HAP-1 (cell line): ENCODE results near the gene SLC12A7.

Experiments
- DNase-seq, 2 experiments: peaks; one replicate each; pipeline ENCODE4 v3.0.0-alpha.2; 2016 to 2020; ENCODE audit warnings: low spot score in 2 of 2
- H3K27me3 ChIP-seq: fragments of 250-450 bp; sonication (Bioruptor Pico); 2 replicates; pipeline ENCODE4 v1.5.1; 2020; ENCODE audit warnings: low read depth, mild to moderate bottlenecking, moderate library complexity
- H3K36me3 ChIP-seq: fragments of 250-450 bp; sonication (Bioruptor Pico); replicated peaks from 2 replicates; pipeline ENCODE4 v1.5.1; 2020; ENCODE audit warnings: mild to moderate bottlenecking
- H3K4me1 ChIP-seq: fragments of 250-450 bp; sonication (Bioruptor Pico); 2 replicates; pipeline ENCODE4 v1.5.1; 2020; ENCODE audit warnings: mild to moderate bottlenecking
- H3K4me3 ChIP-seq: fragments of 250-450 bp; sonication (Bioruptor Pico); 2 replicates; pipeline ENCODE4 v1.5.1; 2020; ENCODE audit warnings: mild to moderate bottlenecking, moderate library complexity
- H3K9me3 ChIP-seq: fragments of 250-450 bp; sonication (Bioruptor Pico); 2 replicates; pipeline ENCODE4 v1.5.1; 2020; ENCODE audit warnings: mild to moderate bottlenecking, moderate library complexity
- in situ Hi-C: fragments of 300-500 bp; cut with MboI; formaldehyde crosslinking; loops from 3 replicates; pipeline ENCODE4 v1.14.3; 2020; ENCODE audit warnings: low sequenced_read_pairs, inconsistent platforms, mixed read lengths

The SLC12A7 gene

DNA sequence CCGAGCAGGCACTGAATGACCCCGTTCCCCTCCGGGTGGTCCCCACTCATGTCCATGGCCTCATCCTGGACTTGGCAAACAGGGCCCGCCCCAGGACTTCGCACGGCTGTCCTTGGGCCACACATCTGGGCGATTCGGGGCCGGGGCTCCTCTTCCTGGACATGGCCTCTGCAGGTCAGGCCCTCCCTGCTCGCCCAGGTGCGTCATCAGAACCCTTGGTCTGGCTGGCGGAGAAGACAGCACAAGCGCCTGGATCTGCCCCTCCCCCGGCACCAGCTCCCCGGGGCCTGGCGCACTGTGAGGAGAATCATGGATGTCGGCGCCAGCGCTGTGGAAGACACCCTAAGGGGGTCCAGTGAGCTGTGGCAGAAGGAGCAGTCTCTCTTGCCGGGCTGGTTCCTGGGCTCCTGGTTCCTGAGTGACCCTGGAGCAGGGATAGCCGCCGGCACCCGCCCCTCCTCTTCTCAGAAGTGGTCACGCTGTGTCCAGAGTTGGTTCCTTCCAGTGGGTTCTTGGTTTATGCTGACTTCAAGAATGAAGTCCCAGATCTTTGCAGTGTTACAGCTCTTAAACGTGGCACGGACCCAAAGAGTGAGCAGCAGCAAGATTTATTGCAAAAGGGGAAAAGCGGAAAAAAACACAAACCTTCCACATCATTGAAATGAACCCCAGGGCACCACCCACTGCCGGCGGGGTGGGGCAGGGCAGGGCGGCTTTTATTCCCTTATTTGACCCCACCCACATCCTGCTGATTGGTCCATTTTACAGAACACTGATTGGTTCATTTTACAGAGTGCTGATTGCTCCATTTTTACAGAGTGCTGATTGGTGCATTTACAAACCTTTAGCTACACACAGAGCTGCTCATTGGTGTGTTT lies 25.9 kb upstream of the SLC12A7 start:
- Histone ChIP-seq H3K4me1 (no peaks in the 10 kb centered on the region), H3K36me3 (no peaks in the 10 kb centered on the region), H3K9me3 (no peaks in the 10 kb centered on the region), H3K4me3 (no peak overlapping the region), H3K27me3 (no peaks in the 10 kb centered on the region)
- in situ Hi-C loops = no loop called here
- peak in 1 of 2 experiments; percentile 42 for DNase-seq

DNA sequence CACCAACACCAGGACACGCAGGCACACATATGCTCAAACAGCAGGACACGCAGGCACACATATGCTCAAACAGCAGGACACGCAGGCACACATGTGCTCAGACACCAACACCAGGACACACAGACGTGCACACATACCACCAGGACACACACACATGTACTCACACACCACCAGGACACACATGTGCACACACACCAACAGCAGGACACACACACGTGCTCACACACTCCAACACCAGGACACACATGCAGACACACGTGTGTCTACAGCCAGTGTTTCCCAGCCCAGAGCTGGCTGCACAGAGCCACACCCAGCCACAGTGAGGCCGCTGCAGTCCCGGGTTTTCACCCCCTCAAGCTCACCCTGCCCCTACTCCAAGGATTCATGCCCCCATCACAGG lies 25.0 kb upstream of the SLC12A7 start:
- Histone ChIP-seq H3K4me1 (no peaks in the 10 kb centered on the region), H3K4me3 (no peak overlapping the region)
- in situ Hi-C loops = no loop called here

GRCh38 chr5:1135696-1136525 lies 24.0 kb upstream of the SLC12A7 start:
- no peak for DNase-seq
- Histone ChIP-seq H3K9me3 (no peaks in the 10 kb centered on the region), H3K4me3 (no peak overlapping the region), H3K4me1 (no peaks in the 10 kb centered on the region), H3K27me3 (no peaks in the 10 kb centered on the region), H3K36me3 (no peaks in the 10 kb centered on the region)
- in situ Hi-C loops = no loop called here

More for the DNA sequence above, 25.0 kb upstream of the SLC12A7 start:
- Histone ChIP-seq H3K27me3 (no peaks in the 10 kb centered on the region), H3K9me3 (no peaks in the 10 kb centered on the region), H3K36me3 (no peaks in the 10 kb centered on the region)
- no peak for DNase-seq

DNA sequence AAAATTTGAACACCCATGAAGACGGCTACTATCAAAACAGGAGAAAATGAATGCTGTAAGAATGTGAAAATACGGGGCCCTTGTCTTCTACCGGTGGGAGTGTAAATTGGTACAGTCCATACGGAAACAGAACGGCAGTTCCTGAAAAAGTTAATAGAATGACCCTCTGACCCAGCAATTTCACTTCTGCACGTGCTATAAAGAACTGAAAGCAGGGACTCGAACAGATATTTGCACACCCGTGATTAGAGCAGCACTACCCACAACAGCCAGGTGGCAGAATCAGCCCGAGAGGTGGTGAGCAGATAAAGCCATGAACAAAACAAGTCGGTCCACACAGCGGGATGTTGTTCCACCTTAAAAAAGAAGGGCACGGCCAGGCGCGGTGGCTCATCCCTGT lies 22.6 kb upstream of the SLC12A7 start:
- no peaks in the 10 kb centered on the region for H3K4me1 ChIP-seq
- H3K27me3 ChIP-seq = no peaks in the 10 kb centered on the region
- H3K36me3 ChIP-seq = no peaks in the 10 kb centered on the region
- in situ Hi-C loops = no loop called here
- no peak for DNase-seq
- no peak overlapping the region for H3K4me3 ChIP-seq
- H3K9me3 ChIP-seq = no peaks in the 10 kb centered on the region

GRCh38 chr5:1133510-1134201 lies 21.8 kb upstream of the SLC12A7 start:
- Histone ChIP-seq H3K27me3 (no peaks in the 10 kb centered on the region), H3K4me3 (no peak overlapping the region), H3K4me1 (no peaks in the 10 kb centered on the region), H3K9me3 (no peaks in the 10 kb centered on the region), H3K36me3 (no peaks in the 10 kb centered on the region)
- DNase-seq = no peak
- in situ Hi-C loops = no loop called here

- Histone ChIP-seq H3K4me1 (no peaks in the 10 kb centered on the region), H3K9me3 (no peaks in the 10 kb centered on the region), H3K36me3 (no peaks in the 10 kb centered on the region), H3K4me3 (no peak overlapping the region), H3K27me3 (no peaks in the 10 kb centered on the region)
- in situ Hi-C loops = no loop called here
- DNase-seq = no peak
Measured at GRCh38 chr5:1133108-1133507, 21.2 kb upstream of the SLC12A7 start.

GRCh38 chr5:1132570-1132969 lies 20.7 kb upstream of the SLC12A7 start:
- no peaks in the 10 kb centered on the region for H3K4me1 ChIP-seq
- H3K27me3 ChIP-seq = no peaks in the 10 kb centered on the region
- in situ Hi-C loops = no loop called here
- H3K36me3 ChIP-seq = no peaks in the 10 kb centered on the region
- H3K4me3 ChIP-seq = no peak overlapping the region
- no peaks in the 10 kb centered on the region for H3K9me3 ChIP-seq
- DNase-seq = no peak

- Histone ChIP-seq H3K4me3 (no peak overlapping the region), H3K4me1 (no peaks in the 10 kb centered on the region), H3K27me3 (no peaks in the 10 kb centered on the region), H3K36me3 (no peaks in the 10 kb centered on the region), H3K9me3 (no peaks in the 10 kb centered on the region)
- in situ Hi-C loops = no loop called here
- no peak for DNase-seq
Measured at GRCh38 chr5:1131726-1132125, 19.9 kb upstream of the SLC12A7 start.

DNA sequence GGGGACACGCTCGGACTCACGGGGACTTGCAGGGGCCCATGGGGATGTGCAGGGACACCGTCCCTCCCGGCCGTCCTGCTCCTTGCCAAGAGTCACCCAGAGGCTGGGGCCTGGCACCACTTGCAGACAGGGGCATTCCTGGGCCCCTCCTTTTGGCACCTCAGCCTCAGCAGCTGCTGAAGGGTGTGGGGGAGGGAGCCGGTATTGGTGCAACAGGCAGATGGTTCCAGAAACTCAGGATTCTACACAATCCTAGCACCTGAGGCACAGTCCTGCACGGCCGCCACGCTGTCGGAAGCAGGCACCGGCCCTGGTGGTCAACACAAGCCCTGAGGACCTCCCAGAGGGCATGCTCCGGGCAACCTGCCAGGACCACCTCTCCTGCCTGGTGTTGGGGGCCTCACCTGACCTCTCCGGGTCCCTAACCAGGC lies 19.3 kb upstream of the SLC12A7 start:
- H3K4me3 ChIP-seq = no peak overlapping the region
- H3K36me3 ChIP-seq = no peaks in the 10 kb centered on the region
- DNase-seq = no peak
- in situ Hi-C loops = no loop called here
- no peaks in the 10 kb centered on the region for H3K9me3 ChIP-seq
- H3K27me3 ChIP-seq = no peaks in the 10 kb centered on the region
- H3K4me1 ChIP-seq = no peaks in the 10 kb centered on the region

- Histone ChIP-seq H3K4me1 (no peaks in the 10 kb centered on the region), H3K36me3 (no peaks in the 10 kb centered on the region), H3K4me3 (no peak overlapping the region), H3K27me3 (no peaks in the 10 kb centered on the region), H3K9me3 (no peaks in the 10 kb centered on the region)
- in situ Hi-C loops = no loop called here
- no peak for DNase-seq
Measured at GRCh38 chr5:1130218-1130946, 18.5 kb upstream of the SLC12A7 start.

DNA sequence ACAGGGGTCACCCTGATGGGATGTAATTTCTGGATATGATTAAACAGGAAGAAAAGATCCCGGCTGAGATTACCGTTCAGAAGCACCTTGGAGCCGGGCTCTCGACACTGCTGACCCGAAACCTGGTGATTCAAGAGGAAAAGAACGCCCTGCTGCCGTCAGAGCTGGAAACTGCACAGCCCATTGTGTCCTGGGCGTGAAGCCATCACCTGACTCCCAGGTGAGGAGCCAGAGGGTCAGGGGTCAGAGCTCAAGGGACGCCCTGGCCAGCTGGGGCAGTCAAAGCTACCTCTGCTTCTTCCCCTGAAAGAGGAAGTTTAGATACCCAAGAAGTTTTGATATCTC lies 17.8 kb upstream of the SLC12A7 start:
- no peaks in the 10 kb centered on the region for H3K27me3 ChIP-seq
- H3K4me3 ChIP-seq = no peak overlapping the region
- no peaks in the 10 kb centered on the region for H3K4me1 ChIP-seq
- DNase-seq = no peak
- in situ Hi-C loops = no loop called here
- H3K9me3 ChIP-seq = no peaks in the 10 kb centered on the region
- H3K36me3 ChIP-seq = no peaks in the 10 kb centered on the region

DNA sequence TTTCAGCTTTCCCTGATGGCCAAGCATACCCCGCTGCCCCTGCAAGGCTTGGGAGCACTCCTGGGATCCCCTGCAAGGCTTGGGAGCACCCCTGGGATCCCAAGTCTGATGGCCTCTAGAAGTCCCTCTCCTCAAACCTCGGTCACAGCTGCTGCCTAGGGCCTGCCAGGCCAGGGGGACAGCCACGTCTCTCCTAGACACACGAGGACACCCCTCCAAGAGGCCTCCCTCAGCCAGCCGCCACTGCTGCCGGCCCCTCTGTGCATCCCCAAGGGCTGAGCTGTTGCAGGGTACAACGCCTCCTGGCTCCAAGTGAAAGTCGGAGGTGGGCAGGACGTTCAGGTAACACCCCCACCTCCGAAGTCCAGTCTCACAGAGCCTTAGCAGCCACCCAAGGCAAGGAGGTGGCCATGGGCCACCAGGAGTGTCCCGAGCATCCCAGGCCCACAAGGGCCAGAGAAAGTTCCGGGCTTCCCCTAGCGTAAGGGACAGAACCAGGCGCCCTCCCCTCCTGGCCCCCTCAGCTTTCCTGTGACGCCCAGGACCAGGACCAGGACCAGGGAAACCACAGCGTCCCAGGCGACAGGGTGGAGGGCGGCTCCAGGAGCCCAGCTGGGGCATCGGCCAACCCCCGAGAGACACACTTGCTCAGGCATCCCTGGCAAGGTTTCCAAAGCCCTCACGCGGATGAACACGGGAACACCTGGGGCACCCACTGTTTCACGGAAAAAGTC lies 17.3 kb upstream of the SLC12A7 start:
- in situ Hi-C loops = no loop called here
- H3K4me1 ChIP-seq = no peaks in the 10 kb centered on the region
- no peak overlapping the region for H3K4me3 ChIP-seq
- H3K36me3 ChIP-seq = no peaks in the 10 kb centered on the region
- H3K9me3 ChIP-seq = no peaks in the 10 kb centered on the region
- DNase-seq = no peak
- H3K27me3 ChIP-seq = no peaks in the 10 kb centered on the region
